ENCODE measurements around the gene ZNF580. TPM values are rescaled to one million over a fixed set of nuclear protein-coding genes. Genes with fewer than 3 reads are reported as not detected.

ZNF580 gene
- total and polyA plus RNA-seq, 2 of the 13 experiments (the other 11 are each of a cell fraction or from before 2014, with no cell fraction given), result 4.4 to 6.0 TPM

GRCh38 chr19:55624109-55625003 lies 16.4 kb upstream of the ZNF580 start, which contains the start of gene ZNF784 (continued):
- TF ChIP-seq KLF9 (CRISPR knock-in tag; IDR thresholded peaks at IDR 0.05; ENCODE audit: low read depth), result peak; percentile 80; the same call in 1 of the 2 replicates
- TF ChIP-seq SRF (IDR thresholded peaks at IDR 0.05; ENCODE audit: low read depth, low read length), result no peak
- TF ChIP-seq, protein P1, sequence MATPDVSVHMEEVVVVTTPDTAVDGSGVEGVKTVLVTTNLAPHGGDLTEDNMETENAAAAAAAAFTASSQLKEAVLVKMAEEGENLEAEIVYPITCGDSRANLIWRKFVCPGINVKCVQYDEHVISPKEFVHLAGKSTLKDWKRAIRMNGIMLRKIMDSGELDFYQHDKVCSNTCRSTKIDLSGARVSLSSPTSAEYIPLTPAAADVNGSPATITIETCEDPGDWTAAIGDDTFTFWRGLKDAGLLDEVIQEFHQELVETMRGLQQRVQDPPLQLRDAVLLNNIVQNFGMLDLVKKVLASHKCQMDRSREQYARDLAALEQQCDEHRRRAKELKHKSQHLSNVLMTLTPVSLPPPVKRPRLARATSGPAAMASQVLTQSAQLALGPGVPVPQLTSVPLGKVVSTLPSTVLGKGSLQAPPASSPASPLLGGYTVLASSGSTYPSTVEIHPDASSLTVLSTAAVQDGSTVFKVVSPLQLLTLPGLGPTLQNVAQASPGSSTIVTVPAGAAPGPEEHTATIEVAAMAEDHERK (CRISPR knock-in tag; IDR thresholded peaks at IDR 0.05; ENCODE audit: low read depth), result no peak
- TF ChIP-seq ZSCAN30 (CRISPR knock-in tag; IDR thresholded peaks at IDR 0.05), result no peak
- TF ChIP-seq CBX1 (IDR thresholded peaks at IDR 0.05; ENCODE audit: low read depth), result no peak
- no peak for TF ChIP-seq ATF7 (IDR thresholded peaks at IDR 0.05)
- TF ChIP-seq ATF7 (CRISPR knock-in tag; IDR thresholded peaks at IDR 0.05), result 0 out of 2 replicates have a peak, but pooled peaks have one; percentile 23
- no peak for TF ChIP-seq SOX6 (IDR thresholded peaks at IDR 0.05)
- TF ChIP-seq SOX6 (CRISPR knock-in tag; IDR thresholded peaks at IDR 0.05), result no peak
- TF ChIP-seq SIN3A (IDR thresholded peaks at IDR 0.05; ENCODE audit: borderline replicate concordance, low read depth, low read length), result no peak
- peak; percentile 53; the same call in 1 of the 3 replicates for TF ChIP-seq MXI1 (IDR thresholded peaks at IDR 0.05; ENCODE audit: borderline replicate concordance, low read depth, low read length)
- TF ChIP-seq ARID2 (CRISPR knock-in tag; IDR thresholded peaks at IDR 0.05; ENCODE audit: borderline replicate concordance), result no peak
- TF ChIP-seq SNAPC4 (CRISPR knock-in tag; IDR thresholded peaks at IDR 0.05), result no peak
- no peak for TF ChIP-seq JARID2 (CRISPR knock-in tag; IDR thresholded peaks at IDR 0.05; ENCODE audit: insufficient replicate concordance)
- TF ChIP-seq ZC3H4 (CRISPR knock-in tag; IDR thresholded peaks at IDR 0.05; ENCODE audit: borderline replicate concordance), result no peak
- peak; percentile 57 for TF ChIP-seq AGO2 (optimal IDR thresholded peaks at IDR 0.05; ENCODE audit: low read depth, low read length)
- TF ChIP-seq ZNF605 (CRISPR knock-in tag; IDR thresholded peaks at IDR 0.05), result 0 out of 2 replicates have a peak, but pooled peaks have one; percentile 23
- no peak for TF ChIP-seq JUNB (CRISPR knock-in tag; IDR thresholded peaks at IDR 0.05; ENCODE audit: borderline replicate concordance)
- TF ChIP-seq ZEB1 (IDR thresholded peaks at IDR 0.05; ENCODE audit: insufficient replicate concordance, low read depth), result no peak
- TF ChIP-seq, protein P2, sequence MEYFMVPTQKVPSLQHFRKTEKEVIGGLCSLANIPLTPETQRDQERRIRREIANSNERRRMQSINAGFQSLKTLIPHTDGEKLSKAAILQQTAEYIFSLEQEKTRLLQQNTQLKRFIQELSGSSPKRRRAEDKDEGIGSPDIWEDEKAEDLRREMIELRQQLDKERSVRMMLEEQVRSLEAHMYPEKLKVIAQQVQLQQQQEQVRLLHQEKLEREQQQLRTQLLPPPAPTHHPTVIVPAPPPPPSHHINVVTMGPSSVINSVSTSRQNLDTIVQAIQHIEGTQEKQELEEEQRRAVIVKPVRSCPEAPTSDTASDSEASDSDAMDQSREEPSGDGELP (IDR thresholded peaks at IDR 0.05; ENCODE audit: borderline replicate concordance, low read depth), result no peak
- TF ChIP-seq SP140L (CRISPR knock-in tag; IDR thresholded peaks at IDR 0.05; ENCODE audit: borderline replicate concordance), result no peak
